NB4 (cell line): ENCODE results near the gene FZR1.

Experiments
- CTCF ChIP-seq: IDR thresholded peaks from one replicate; pipeline ENCODE4 v1.5.1; 2012; ENCODE audit warnings: low read depth, low read length
- MAX ChIP-seq: IDR thresholded peaks from 2 replicates; pipeline ENCODE4 v1.6.1; 2011; ENCODE audit warnings: low read depth, low read length
- MYC ChIP-seq: IDR thresholded peaks from 2 replicates; pipeline ENCODE4 v1.6.1; 2011; ENCODE audit warnings: low read depth, low read length
- POLR2A ChIP-seq: IDR thresholded peaks from 2 replicates; pipeline ENCODE4 v1.6.1; 2011; ENCODE audit warnings: mild to moderate bottlenecking; ENCODE audit not compliant: insufficient read length; ENCODE audit errors: extremely low read depth

- no peak for TF ChIP-seq CTCF
- no peak for TF ChIP-seq MAX
- no peak for TF ChIP-seq POLR2A
- TF ChIP-seq MYC = no peak
Observed at GRCh38 chr19:3501780-3502179, 4.3 kb upstream of the FZR1 start.
